H9 (cell line): ENCODE measurements around the gene NRP1. TPM values are rescaled to one million over a fixed set of nuclear protein-coding genes. Genes with fewer than 3 reads are reported as not detected.

Experiments used
- DNase-seq: peaks from one replicate; pipeline ENCODE4 v3.0.0-alpha.2; 2017
- H2AFZ ChIP-seq: one replicate; pipeline ENCODE4 v1.6.1; 2013; ENCODE audit warnings: mild to moderate bottlenecking, low read length, control low read depth, moderate library complexity
- H2AK5ac ChIP-seq: 2 replicates; pipeline ENCODE4 v1.6.1; 2013; ENCODE audit warnings: low read length, control low read depth, mixed read lengths; ENCODE audit not compliant: insufficient read length
- H2BK120ac ChIP-seq: one replicate; pipeline ENCODE4 v1.6.1; 2013; ENCODE audit warnings: low read depth, mild to moderate bottlenecking, low read length, control low read depth, inconsistent platforms; ENCODE audit not compliant: poor library complexity, severe bottlenecking
- H2BK12ac ChIP-seq: 2 replicates; pipeline ENCODE4 v1.6.1; 2013; ENCODE audit warnings: low read length, control low read depth, mixed read lengths, low read depth; ENCODE audit not compliant: insufficient read length
- H2BK15ac ChIP-seq: 2 replicates; pipeline ENCODE4 v1.6.1; 2013; ENCODE audit warnings: low read depth, low read length, control low read depth
- H2BK20ac ChIP-seq: one replicate; pipeline ENCODE4 v1.6.1; 2013; ENCODE audit warnings: low read depth, mild to moderate bottlenecking, low read length, control low read depth, inconsistent platforms; ENCODE audit not compliant: poor library complexity, severe bottlenecking
- H2BK5ac ChIP-seq: 2 replicates; pipeline ENCODE4 v1.6.1; 2013; ENCODE audit warnings: low read length, control low read depth, mixed read lengths; ENCODE audit not compliant: insufficient read length
- H3K14ac ChIP-seq: 2 replicates; pipeline ENCODE4 v1.6.1; 2013; ENCODE audit warnings: low read length, control low read depth; ENCODE audit not compliant: insufficient read depth
- H3K18ac ChIP-seq: 2 replicates; pipeline ENCODE4 v1.6.1; 2013; ENCODE audit warnings: low read depth, mild to moderate bottlenecking, mixed read lengths, low read length, control low read depth; ENCODE audit not compliant: insufficient read length
- H3K23ac ChIP-seq: 2 replicates; pipeline ENCODE4 v1.6.1; 2013; ENCODE audit warnings: low read length, control low read depth, mixed read lengths, low read depth; ENCODE audit not compliant: insufficient read length
- H3K23me2 ChIP-seq: 2 replicates; pipeline ENCODE4 v1.6.1; 2013; ENCODE audit warnings: low read depth, mild to moderate bottlenecking, mixed read lengths, low read length, control low read depth; ENCODE audit not compliant: insufficient read length, poor library complexity, severe bottlenecking
- H3K27ac ChIP-seq: 2 replicates; pipeline ENCODE4 v1.5.1; 2013; ENCODE audit warnings: low read length, control low read depth, mixed read lengths, low read depth; ENCODE audit not compliant: insufficient read length
- H3K27me3 ChIP-seq: 2 replicates; pipeline ENCODE4 v1.6.1; 2013; ENCODE audit warnings: low read length, control low read depth, inconsistent platforms; ENCODE audit not compliant: insufficient read depth
- H3K4ac ChIP-seq: 2 replicates; pipeline ENCODE4 v1.6.1; 2013; ENCODE audit warnings: low read depth, mild to moderate bottlenecking, control low read depth, inconsistent platforms, low read length, moderate library complexity
- H3K4me1 ChIP-seq: 2 replicates; pipeline ENCODE4 v1.6.1; 2013; ENCODE audit warnings: low read length, control low read depth, inconsistent platforms; ENCODE audit not compliant: insufficient read depth
- H3K4me2 ChIP-seq: 2 replicates; pipeline ENCODE4 v1.6.1; 2013; ENCODE audit warnings: low read length, control low read depth, mixed read lengths; ENCODE audit not compliant: insufficient read length, insufficient read depth
- H3K56ac ChIP-seq: 2 replicates; pipeline ENCODE4 v1.6.1; 2013; ENCODE audit warnings: low read depth, mild to moderate bottlenecking, mixed read lengths, low read length, control low read depth; ENCODE audit not compliant: insufficient read length
- H3K79me1 ChIP-seq: 2 replicates; pipeline ENCODE4 v1.6.1; 2013; ENCODE audit warnings: low read depth, mild to moderate bottlenecking, moderate library complexity, low read length, control low read depth, inconsistent platforms; ENCODE audit not compliant: insufficient read depth, poor library complexity, severe bottlenecking
- H3K79me2 ChIP-seq: 2 replicates; pipeline ENCODE4 v1.6.1; 2013; ENCODE audit warnings: low read length, control low read depth, inconsistent platforms; ENCODE audit not compliant: insufficient read depth
- H3K9ac ChIP-seq: 2 replicates; pipeline ENCODE4 v1.6.1; 2013; ENCODE audit warnings: low read length, control low read depth, mixed read lengths; ENCODE audit not compliant: insufficient read length; ENCODE audit errors: extremely low read depth
- H3K9me3 ChIP-seq: one replicate; pipeline ENCODE4 v1.6.1; 2013; ENCODE audit warnings: low read depth, low read length, inconsistent platforms; ENCODE audit not compliant: control insufficient read depth
- H3T11ph ChIP-seq: one replicate; pipeline ENCODE4 v1.6.1; 2013; ENCODE audit warnings: mild to moderate bottlenecking, low read length, control low read depth, inconsistent platforms
- H4K20me1 ChIP-seq: one replicate; pipeline ENCODE4 v1.6.1; 2013; ENCODE audit not compliant: control insufficient read depth, insufficient read length, insufficient read depth
- H4K5ac ChIP-seq: 2 replicates; pipeline ENCODE4 v1.6.1; 2013; ENCODE audit warnings: low read depth, mild to moderate bottlenecking, mixed read lengths, low read length, control low read depth; ENCODE audit not compliant: insufficient read length
- H4K8ac ChIP-seq: replicated peaks from 2 replicates; pipeline ENCODE4 v1.6.1; 2013; ENCODE audit warnings: low read length, control low read depth, mixed read lengths, low read depth; ENCODE audit not compliant: insufficient read length
- H4K91ac ChIP-seq: 2 replicates; pipeline ENCODE4 v1.6.1; 2013; ENCODE audit warnings: low read depth, mild to moderate bottlenecking, moderate library complexity, mixed read lengths, low read length, control low read depth; ENCODE audit not compliant: insufficient read length
- H3K27ac Mint-ChIP-seq, 3 experiments: 2 replicates in 2 of 3; 3 replicates in 1 of 3; pipeline ENCODE4 v1.8.0; 2020 to 2021; ENCODE audit warnings: mixed read lengths in 3 of 3, mild to moderate bottlenecking in 1 of 3, moderate library complexity in 1 of 3
- H3K27me3 Mint-ChIP-seq: 2 replicates; pipeline ENCODE4 v1.8.0; 2021; ENCODE audit warnings: low read depth, mild to moderate bottlenecking, moderate library complexity, mixed read lengths
- H3K36me3 Mint-ChIP-seq, 3 experiments: 2 replicates in 2 of 3; 3 replicates in 1 of 3; pipeline ENCODE4 v1.8.0; 2020 to 2021; ENCODE audit warnings: low read depth in 3 of 3, mixed read lengths in 3 of 3; ENCODE audit not compliant: insufficient read depth in 1 of 3
- H3K4me1 Mint-ChIP-seq, 2 experiments: 2 replicates each; pipeline ENCODE4 v1.8.0; 2020; ENCODE audit warnings: mixed read lengths in 2 of 2
- H3K4me3 Mint-ChIP-seq, 2 experiments: 2 replicates in 1 of 2; 3 replicates in 1 of 2; pipeline ENCODE4 v1.8.0; 2020 to 2021; ENCODE audit warnings: mild to moderate bottlenecking in 2 of 2, mixed read lengths in 2 of 2, moderate library complexity in 1 of 2
- H3K9me3 Mint-ChIP-seq, 2 experiments: 2 replicates in 1 of 2; 3 replicates in 1 of 2; pipeline ENCODE4 v1.8.0; 2020; ENCODE audit warnings: mild to moderate bottlenecking in 2 of 2, mixed read lengths in 2 of 2, moderate library complexity in 1 of 2
- CTCF ChIP-seq: fragments of 200-600 bp; sonication (generic); conservative IDR thresholded peaks from 3 replicates; pipeline ENCODE4 v1.8.0; 2021; ENCODE audit warnings: antibody characterized with exemption, mild to moderate bottlenecking
- WGBS: extraction: QIAGEN DNeasy Blood & Tissue Kit; methylation state at CpG from one replicate; pipeline ENCODE4 v1.1.7; 2013; ENCODE audit warnings: missing lambda C conversion rate, low lambda C conversion rate, mixed read lengths; ENCODE audit not compliant: insufficient read length; ENCODE audit errors: extremely low coverage; 5-methylcytosine and 5-hydroxymethylcytosine counted together
- total RNA-seq: library from RNA; stranded (reverse); gene quantifications from 2 replicates; pipeline ENCODE4 v1.2.1, GENCODE V29; 2021

Gene NRP1
- total RNA-seq, 1 experiment from 2014 or later: 4.6 TPM

DNA sequence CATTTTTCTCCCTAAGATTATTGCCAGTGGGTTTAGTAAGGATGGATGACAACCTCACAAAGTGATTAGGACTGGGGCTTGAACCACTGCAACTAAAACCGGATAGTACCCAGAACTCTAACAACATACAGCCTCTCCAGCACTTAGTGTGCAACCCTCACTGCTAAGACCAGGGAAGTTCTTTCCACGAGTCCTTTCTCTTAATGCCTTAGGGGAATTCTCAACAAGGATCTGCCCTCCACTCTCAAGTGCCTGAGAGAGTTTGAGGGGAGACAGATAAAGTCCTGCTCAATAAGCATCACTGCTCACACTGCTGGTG lies 104.6 kb downstream of the NRP1 start:
- H2BK15ac ChIP-seq: no peak overlapping the region
- H3K23me2 ChIP-seq: no peaks in the 10 kb centered on the region
- H4K8ac ChIP-seq: no peak overlapping the region
- no peak overlapping the region for H2AK5ac ChIP-seq
- H3K27ac ChIP-seq: no peak overlapping the region
- H3K14ac ChIP-seq: no peak overlapping the region
- no peak overlapping the region for H3K4me2 ChIP-seq
- no peaks in the 10 kb centered on the region for H3K27me3 ChIP-seq
- no peak overlapping the region for H4K91ac ChIP-seq
- H2BK120ac ChIP-seq: no peak overlapping the region
- no peak overlapping the region for H3K23ac ChIP-seq
- WGBS: no CpG with 5 or more reads among the region's 2 CpGs
- H3K4me3 Mint-ChIP-seq: no peak overlapping the region
- peaks cover 12 to 14% of the 10 kb centered on the region in 2 experiments for H3K4me1 Mint-ChIP-seq
- no peak overlapping the region for H3K9ac ChIP-seq
- no peak overlapping the region for H3K56ac ChIP-seq
- DNase-seq: no peak
- H3K9me3 Mint-ChIP-seq: no peaks in the 10 kb centered on the region; a peak in 1 of 5 replicates
- no peaks in the 10 kb centered on the region for H3K79me1 ChIP-seq
- H3K18ac ChIP-seq: no peak overlapping the region
- TF ChIP-seq CTCF: no peak
- H2BK5ac ChIP-seq: no peak overlapping the region
- H2AFZ ChIP-seq: no peak overlapping the region
- H4K5ac ChIP-seq: no peak overlapping the region
- no peaks in the 10 kb centered on the region for H3K27me3 Mint-ChIP-seq
- no peaks in the 10 kb centered on the region for H3K79me2 ChIP-seq
- H3K4me1 ChIP-seq: 0 out of 2 replicates have a peak, but pooled peaks cover 2% of the 10 kb centered on the region
- no peak overlapping the region for H3T11ph ChIP-seq
- no peak overlapping the region for H3K4ac ChIP-seq
- no peaks in the 10 kb centered on the region for H3K9me3 ChIP-seq
- no peak overlapping the region for H2BK20ac ChIP-seq
- H3K36me3 Mint-ChIP-seq: no peaks in the 10 kb centered on the region
- H4K20me1 ChIP-seq: no peaks in the 10 kb centered on the region
- H2BK12ac ChIP-seq: no peak overlapping the region
- H3K27ac Mint-ChIP-seq: peak overlapping the region in 1 of 3 experiments; percentile 25; a peak in 1 of 7 replicates
